WTC11 (cell line): ENCODE results near the gene TMEM154. TPM values are rescaled to one million over a fixed set of nuclear protein-coding genes. Genes with fewer than 3 reads are reported as not detected.

Experiments used
- ATAC-seq: fragments of 200-7000 bp; cut with Tn5 transposase; 2 replicates; pipeline ENCODE4 v1.10.0; 2021; ENCODE audit warnings: mild to moderate bottlenecking, moderate library complexity
- Bru-seq: library from RNA; stranded (reverse); fragments of 400-500 nt; gene quantifications from one replicate; lab custom pipeline; 2021; lab: Mats Ljungman, UMichigan
- CTCF ChIA-PET: fragments of 300-600 bp; sonication (Branson Sonifier 250); formaldehyde crosslinking; loops from one replicate; lab custom pipeline; 2021; ENCODE audit warnings: antibody characterized with exemption; lab: Charles Lee
- POLR2A ChIA-PET: fragments of 350-600 bp; sonication (Branson Sonifier 250); formaldehyde crosslinking; loops from one replicate; lab custom pipeline; 2021; ENCODE audit warnings: antibody characterized with exemption; lab: Charles Lee
- DNase-seq: peaks from one replicate; pipeline ENCODE4 v3.0.0; 2021; ENCODE audit warnings: low spot score
- H3K27ac Mint-ChIP-seq: 2 replicates; pipeline ENCODE4 v1.8.0; 2021; ENCODE audit warnings: mixed read lengths
- H3K27me3 Mint-ChIP-seq: 2 replicates; pipeline ENCODE4 v1.8.0; 2021; ENCODE audit warnings: low read depth, mild to moderate bottlenecking, moderate library complexity, mixed read lengths
- H3K36me3 Mint-ChIP-seq: 2 replicates; pipeline ENCODE4 v1.8.0; 2021; ENCODE audit warnings: mixed read lengths
- H3K4me1 Mint-ChIP-seq: 2 replicates; pipeline ENCODE4 v1.8.0; 2022; ENCODE audit warnings: mixed read lengths
- H3K4me3 Mint-ChIP-seq: 2 replicates; pipeline ENCODE4 v1.8.0; 2021; ENCODE audit warnings: mild to moderate bottlenecking, moderate library complexity, mixed read lengths
- H3K9me3 Mint-ChIP-seq: 2 replicates; pipeline ENCODE4 v1.8.0; 2021; ENCODE audit warnings: mixed read lengths
- ATF1 ChIP-seq: sonication (generic); formaldehyde crosslinking; IDR thresholded peaks from 2 replicates; pipeline ENCODE4 v1.8.1; 2023; ENCODE audit warnings: mild to moderate bottlenecking, moderate library complexity, missing genetic modification reagents
- CREM ChIP-seq: sonication (generic); formaldehyde crosslinking; IDR thresholded peaks from 2 replicates; pipeline ENCODE4 v1.8.1; 2022; ENCODE audit warnings: mild to moderate bottlenecking, missing genetic modification reagents, moderate library complexity
- ESRRA ChIP-seq: sonication (generic); formaldehyde crosslinking; IDR thresholded peaks from 2 replicates; pipeline ENCODE4 v1.8.1; 2022; ENCODE audit warnings: mild to moderate bottlenecking, missing genetic modification reagents, borderline replicate concordance
- ETV6 ChIP-seq: sonication (generic); formaldehyde crosslinking; IDR thresholded peaks from 2 replicates; pipeline ENCODE4 v1.8.1; 2022; ENCODE audit warnings: mild to moderate bottlenecking, missing genetic modification reagents
- FOXK1 ChIP-seq: sonication (generic); formaldehyde crosslinking; IDR thresholded peaks from 2 replicates; pipeline ENCODE4 v1.8.0; 2022; ENCODE audit warnings: mild to moderate bottlenecking, moderate library complexity, missing genetic modification reagents
- PRRX2 ChIP-seq: fragments of 250-450 bp; sonication (Bioruptor Pico); IDR thresholded peaks from 2 replicates; pipeline ENCODE4 v1.8.0; 2021; ENCODE audit warnings: mild to moderate bottlenecking
- SOX15 ChIP-seq: fragments of 250-450 bp; sonication (Bioruptor Pico); IDR thresholded peaks from 2 replicates; pipeline ENCODE4 v1.9.0; 2021; ENCODE audit warnings: mild to moderate bottlenecking
- ZNF138 ChIP-seq: sonication (generic); formaldehyde crosslinking; conservative IDR thresholded peaks from 2 replicates; pipeline ENCODE4 v1.8.1; 2022; ENCODE audit warnings: mild to moderate bottlenecking, moderate library complexity, missing genetic modification reagents
- ZNF232 ChIP-seq: sonication (generic); formaldehyde crosslinking; IDR thresholded peaks from 2 replicates; pipeline ENCODE4 v1.8.0; 2022; ENCODE audit warnings: mild to moderate bottlenecking, missing genetic modification reagents
- ZNF396 ChIP-seq: fragments of 250-450 bp; sonication (Bioruptor Pico); IDR thresholded peaks from 2 replicates; pipeline ENCODE4 v1.8.0; 2021; ENCODE audit warnings: mild to moderate bottlenecking, moderate library complexity, borderline replicate concordance
- long read RNA-seq, 3 experiments: library from RNA in 1 of 3; library from capped mRNA in 1 of 3; library from polyadenylated mRNA in 1 of 3; unstranded in 2 of 3; stranded (forward) in 1 of 3; transcript quantifications; one replicate each; pipeline ENCODE4 v2.0.0, GENCODE V29; 2021
- total RNA-seq: library from RNA; stranded (reverse); gene quantifications from 3 replicates; pipeline ENCODE4 v1.2.3, GENCODE V29; 2021
- TF ChIP-seq, protein P1 (sequence below): sonication (generic); formaldehyde crosslinking; IDR thresholded peaks from 2 replicates; pipeline ENCODE4 v1.8.0; 2023; ENCODE audit warnings: mild to moderate bottlenecking, missing genetic modification reagents
- TF ChIP-seq, protein P2 (sequence below): sonication (generic); formaldehyde crosslinking; IDR thresholded peaks from 2 replicates; pipeline ENCODE4 v1.8.0; 2022; ENCODE audit warnings: mild to moderate bottlenecking, missing genetic modification reagents
- TF ChIP-seq, protein P3 (sequence below): fragments of 250-450 bp; sonication (Bioruptor Pico); IDR thresholded peaks from 2 replicates; pipeline ENCODE4 v1.9.0; 2021; ENCODE audit warnings: moderate library complexity, mild to moderate bottlenecking, inconsistent platforms, borderline replicate concordance
- TF ChIP-seq, protein P4 (sequence below): sonication (generic); formaldehyde crosslinking; IDR thresholded peaks from 2 replicates; pipeline ENCODE4 v1.8.0; 2022; ENCODE audit warnings: mild to moderate bottlenecking, missing genetic modification reagents
- TF ChIP-seq, protein P5 (sequence below): sonication (generic); formaldehyde crosslinking; IDR thresholded peaks from 2 replicates; pipeline ENCODE4 v1.8.0; 2022; ENCODE audit warnings: missing genetic modification reagents
- TF ChIP-seq, protein P6 (sequence below): sonication (generic); formaldehyde crosslinking; IDR thresholded peaks from 2 replicates; pipeline ENCODE4 v1.8.1; 2023; ENCODE audit warnings: mild to moderate bottlenecking, moderate library complexity, missing genetic modification reagents
- TF ChIP-seq, protein P7 (sequence below): sonication (generic); formaldehyde crosslinking; IDR thresholded peaks from 2 replicates; pipeline ENCODE4 v1.8.1; 2022; ENCODE audit warnings: mild to moderate bottlenecking, moderate library complexity, missing genetic modification reagents

Gene TMEM154, protein sequence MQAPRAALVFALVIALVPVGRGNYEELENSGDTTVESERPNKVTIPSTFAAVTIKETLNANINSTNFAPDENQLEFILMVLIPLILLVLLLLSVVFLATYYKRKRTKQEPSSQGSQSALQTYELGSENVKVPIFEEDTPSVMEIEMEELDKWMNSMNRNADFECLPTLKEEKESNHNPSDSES
- 1.7 to 2.1 TPM (median 1.9 TPM) in 3 replicates for total RNA-seq
- percentile 37 among the genes with signal in this experiment for Bru-seq, nascent RNA
- long read RNA-seq, experiment 1, full-length matches to known transcripts = 2 of 6 reads
- long read RNA-seq, experiment 1, partial matches to known transcripts = 0 of 6 reads
- long read RNA-seq, experiment 1, other reads (novel, unspliced or antisense) = 4 of 6 reads
- long read RNA-seq, experiment 2, partial matches to known transcripts = 0 of 2 reads
- long read RNA-seq, experiment 2, other reads (novel, unspliced or antisense) = 2 of 2 reads
- long read RNA-seq, experiment 3, full-length matches to known transcripts = 1 of 1 reads
- long read RNA-seq, experiment 3, partial matches to known transcripts = 0 of 1 reads
- long read RNA-seq, experiment 3, other reads (novel, unspliced or antisense) = 0 of 1 reads

DNA sequence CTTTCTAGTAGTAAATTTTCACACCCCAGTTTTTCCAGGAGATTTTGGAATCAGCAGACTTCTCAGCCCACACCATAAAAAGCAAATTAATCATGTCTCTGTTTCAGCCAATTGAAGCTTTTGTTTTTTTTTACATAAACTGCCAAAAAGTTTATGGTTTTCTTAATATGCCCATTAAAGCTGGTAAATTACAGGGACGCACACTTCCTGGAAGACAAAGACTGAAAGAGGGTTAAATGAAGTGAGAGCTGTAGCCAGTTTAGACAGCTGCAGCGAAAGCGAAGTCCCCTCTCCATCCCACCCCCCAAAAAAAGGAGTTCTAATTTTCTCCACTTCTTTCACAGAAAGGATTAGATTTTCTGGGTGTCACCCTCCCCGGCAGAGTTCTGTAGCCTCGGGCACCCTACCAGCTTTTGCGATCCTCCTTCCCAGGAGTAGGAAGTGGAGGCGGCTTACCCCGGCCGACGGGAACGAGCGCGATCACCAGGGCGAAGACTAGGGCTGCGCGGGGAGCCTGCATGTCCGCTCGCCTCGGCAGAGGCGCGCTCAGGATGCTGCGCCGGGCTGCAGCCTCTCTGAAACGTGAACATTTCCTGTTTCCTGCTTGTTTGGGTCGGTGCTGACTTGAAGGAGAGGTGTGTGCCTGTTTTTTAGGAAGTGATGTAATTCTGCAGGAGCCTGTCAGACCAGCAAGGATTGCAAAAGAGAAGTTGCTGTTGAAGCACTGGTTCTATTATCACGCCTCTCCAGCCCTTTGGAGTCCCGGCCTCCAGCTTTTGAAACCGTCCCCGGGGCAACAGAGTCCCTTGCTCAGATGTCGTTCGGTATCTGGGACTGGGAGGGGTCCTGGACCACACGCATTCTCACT is at the start of gene TMEM154:
Gene TMEM154 (minus strand): TSS at position 584 of the 868 bp plus-strand sequence. CDS start 64 bp downstream, at position 520.
- CTCF ChIA-PET = interaction anchor here (0.5 to 2.7 kb wide), 5 partner anchors 11 to 179 kb away, joined by 3 to 11 read pairs (median 6); no protein-coding TSS in a partner anchor
- Mint-ChIP-seq H3K9me3 (no peaks in the 10 kb centered on the region), H3K4me1 (peaks cover 47% of the 10 kb centered on the region), H3K4me3 (peak within 1 kb of the TSS; percentile 73), H3K36me3 (no peaks in the 10 kb centered on the region)
- DNase-seq = peak; percentile 73
- peak; percentile 91 for ATAC-seq
- TF ChIP-seq, protein P1, sequence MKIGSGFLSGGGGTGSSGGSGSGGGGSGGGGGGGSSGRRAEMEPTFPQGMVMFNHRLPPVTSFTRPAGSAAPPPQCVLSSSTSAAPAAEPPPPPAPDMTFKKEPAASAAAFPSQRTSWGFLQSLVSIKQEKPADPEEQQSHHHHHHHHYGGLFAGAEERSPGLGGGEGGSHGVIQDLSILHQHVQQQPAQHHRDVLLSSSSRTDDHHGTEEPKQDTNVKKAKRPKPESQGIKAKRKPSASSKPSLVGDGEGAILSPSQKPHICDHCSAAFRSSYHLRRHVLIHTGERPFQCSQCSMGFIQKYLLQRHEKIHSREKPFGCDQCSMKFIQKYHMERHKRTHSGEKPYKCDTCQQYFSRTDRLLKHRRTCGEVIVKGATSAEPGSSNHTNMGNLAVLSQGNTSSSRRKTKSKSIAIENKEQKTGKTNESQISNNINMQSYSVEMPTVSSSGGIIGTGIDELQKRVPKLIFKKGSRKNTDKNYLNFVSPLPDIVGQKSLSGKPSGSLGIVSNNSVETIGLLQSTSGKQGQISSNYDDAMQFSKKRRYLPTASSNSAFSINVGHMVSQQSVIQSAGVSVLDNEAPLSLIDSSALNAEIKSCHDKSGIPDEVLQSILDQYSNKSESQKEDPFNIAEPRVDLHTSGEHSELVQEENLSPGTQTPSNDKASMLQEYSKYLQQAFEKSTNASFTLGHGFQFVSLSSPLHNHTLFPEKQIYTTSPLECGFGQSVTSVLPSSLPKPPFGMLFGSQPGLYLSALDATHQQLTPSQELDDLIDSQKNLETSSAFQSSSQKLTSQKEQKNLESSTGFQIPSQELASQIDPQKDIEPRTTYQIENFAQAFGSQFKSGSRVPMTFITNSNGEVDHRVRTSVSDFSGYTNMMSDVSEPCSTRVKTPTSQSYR (CRISPR knock-in tag) = no peak
- TF ChIP-seq, protein P2, sequence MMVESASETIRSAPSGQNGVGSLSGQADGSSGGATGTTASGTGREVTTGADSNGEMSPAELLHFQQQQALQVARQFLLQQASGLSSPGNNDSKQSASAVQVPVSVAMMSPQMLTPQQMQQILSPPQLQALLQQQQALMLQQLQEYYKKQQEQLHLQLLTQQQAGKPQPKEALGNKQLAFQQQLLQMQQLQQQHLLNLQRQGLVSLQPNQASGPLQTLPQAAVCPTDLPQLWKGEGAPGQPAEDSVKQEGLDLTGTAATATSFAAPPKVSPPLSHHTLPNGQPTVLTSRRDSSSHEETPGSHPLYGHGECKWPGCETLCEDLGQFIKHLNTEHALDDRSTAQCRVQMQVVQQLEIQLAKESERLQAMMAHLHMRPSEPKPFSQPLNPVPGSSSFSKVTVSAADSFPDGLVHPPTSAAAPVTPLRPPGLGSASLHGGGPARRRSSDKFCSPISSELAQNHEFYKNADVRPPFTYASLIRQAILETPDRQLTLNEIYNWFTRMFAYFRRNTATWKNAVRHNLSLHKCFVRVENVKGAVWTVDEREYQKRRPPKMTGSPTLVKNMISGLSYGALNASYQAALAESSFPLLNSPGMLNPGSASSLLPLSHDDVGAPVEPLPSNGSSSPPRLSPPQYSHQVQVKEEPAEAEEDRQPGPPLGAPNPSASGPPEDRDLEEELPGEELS (CRISPR knock-in tag) = peak; percentile 16; the same call in 1 of the 2 replicates
- TF ChIP-seq FOXK1 = 0 out of 2 replicates have a peak, but pooled peaks have one; percentile 17
- no peak for TF ChIP-seq ESRRA
- TF ChIP-seq, protein P3, sequence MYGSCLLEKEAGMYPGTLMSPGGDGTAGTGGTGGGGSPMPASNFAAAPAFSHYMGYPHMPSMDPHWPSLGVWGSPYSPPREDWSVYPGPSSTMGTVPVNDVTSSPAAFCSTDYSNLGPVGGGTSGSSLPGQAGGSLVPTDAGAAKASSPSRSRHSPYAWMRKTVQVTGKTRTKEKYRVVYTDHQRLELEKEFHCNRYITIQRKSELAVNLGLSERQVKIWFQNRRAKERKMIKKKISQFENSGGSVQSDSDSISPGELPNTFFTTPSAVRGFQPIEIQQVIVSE (CRISPR knock-in tag) = no peak
- TF ChIP-seq, protein P4, sequence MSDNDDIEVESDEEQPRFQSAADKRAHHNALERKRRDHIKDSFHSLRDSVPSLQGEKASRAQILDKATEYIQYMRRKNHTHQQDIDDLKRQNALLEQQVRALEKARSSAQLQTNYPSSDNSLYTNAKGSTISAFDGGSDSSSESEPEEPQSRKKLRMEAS (CRISPR knock-in tag) = peak; percentile 75
- TF ChIP-seq, protein P5, sequence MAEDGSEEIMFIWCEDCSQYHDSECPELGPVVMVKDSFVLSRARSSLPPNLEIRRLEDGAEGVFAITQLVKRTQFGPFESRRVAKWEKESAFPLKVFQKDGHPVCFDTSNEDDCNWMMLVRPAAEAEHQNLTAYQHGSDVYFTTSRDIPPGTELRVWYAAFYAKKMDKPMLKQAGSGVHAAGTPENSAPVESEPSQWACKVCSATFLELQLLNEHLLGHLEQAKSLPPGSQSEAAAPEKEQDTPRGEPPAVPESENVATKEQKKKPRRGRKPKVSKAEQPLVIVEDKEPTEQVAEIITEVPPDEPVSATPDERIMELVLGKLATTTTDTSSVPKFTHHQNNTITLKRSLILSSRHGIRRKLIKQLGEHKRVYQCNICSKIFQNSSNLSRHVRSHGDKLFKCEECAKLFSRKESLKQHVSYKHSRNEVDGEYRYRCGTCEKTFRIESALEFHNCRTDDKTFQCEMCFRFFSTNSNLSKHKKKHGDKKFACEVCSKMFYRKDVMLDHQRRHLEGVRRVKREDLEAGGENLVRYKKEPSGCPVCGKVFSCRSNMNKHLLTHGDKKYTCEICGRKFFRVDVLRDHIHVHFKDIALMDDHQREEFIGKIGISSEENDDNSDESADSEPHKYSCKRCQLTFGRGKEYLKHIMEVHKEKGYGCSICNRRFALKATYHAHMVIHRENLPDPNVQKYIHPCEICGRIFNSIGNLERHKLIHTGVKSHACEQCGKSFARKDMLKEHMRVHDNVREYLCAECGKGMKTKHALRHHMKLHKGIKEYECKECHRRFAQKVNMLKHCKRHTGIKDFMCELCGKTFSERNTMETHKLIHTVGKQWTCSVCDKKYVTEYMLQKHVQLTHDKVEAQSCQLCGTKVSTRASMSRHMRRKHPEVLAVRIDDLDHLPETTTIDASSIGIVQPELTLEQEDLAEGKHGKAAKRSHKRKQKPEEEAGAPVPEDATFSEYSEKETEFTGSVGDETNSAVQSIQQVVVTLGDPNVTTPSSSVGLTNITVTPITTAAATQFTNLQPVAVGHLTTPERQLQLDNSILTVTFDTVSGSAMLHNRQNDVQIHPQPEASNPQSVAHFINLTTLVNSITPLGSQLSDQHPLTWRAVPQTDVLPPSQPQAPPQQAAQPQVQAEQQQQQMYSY = peak; percentile 82
- TF ChIP-seq CREM (CRISPR knock-in tag) = peak; percentile 63; the same call in 1 of the 2 replicates
- TF ChIP-seq, protein P6, sequence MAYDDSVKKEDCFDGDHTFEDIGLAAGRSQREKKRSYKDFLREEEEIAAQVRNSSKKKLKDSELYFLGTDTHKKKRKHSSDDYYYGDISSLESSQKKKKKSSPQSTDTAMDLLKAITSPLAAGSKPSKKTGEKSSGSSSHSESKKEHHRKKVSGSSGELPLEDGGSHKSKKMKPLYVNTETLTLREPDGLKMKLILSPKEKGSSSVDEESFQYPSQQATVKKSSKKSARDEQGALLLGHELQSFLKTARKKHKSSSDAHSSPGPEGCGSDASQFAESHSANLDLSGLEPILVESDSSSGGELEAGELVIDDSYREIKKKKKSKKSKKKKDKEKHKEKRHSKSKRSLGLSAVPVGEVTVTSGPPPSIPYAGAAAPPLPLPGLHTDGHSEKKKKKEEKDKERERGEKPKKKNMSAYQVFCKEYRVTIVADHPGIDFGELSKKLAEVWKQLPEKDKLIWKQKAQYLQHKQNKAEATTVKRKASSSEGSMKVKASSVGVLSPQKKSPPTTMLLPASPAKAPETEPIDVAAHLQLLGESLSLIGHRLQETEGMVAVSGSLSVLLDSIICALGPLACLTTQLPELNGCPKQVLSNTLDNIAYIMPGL = peak; percentile 43; the same call in 1 of the 2 replicates
- TF ChIP-seq PRRX2 (CRISPR knock-in tag) = no peak
- no peak for TF ChIP-seq SOX15 (CRISPR knock-in tag)
- 0 out of 2 replicates have a peak, but pooled peaks have one; percentile 15 for TF ChIP-seq ETV6 (CRISPR knock-in tag)
- 0 out of 2 replicates have a peak, but pooled peaks have one; percentile 33 for TF ChIP-seq ZNF232 (CRISPR knock-in tag)
- no peak for TF ChIP-seq ATF1
- TF ChIP-seq ZNF138 (CRISPR knock-in tag) = no peak
- no peak for TF ChIP-seq ZNF396 (CRISPR knock-in tag)
- TF ChIP-seq, protein P7, sequence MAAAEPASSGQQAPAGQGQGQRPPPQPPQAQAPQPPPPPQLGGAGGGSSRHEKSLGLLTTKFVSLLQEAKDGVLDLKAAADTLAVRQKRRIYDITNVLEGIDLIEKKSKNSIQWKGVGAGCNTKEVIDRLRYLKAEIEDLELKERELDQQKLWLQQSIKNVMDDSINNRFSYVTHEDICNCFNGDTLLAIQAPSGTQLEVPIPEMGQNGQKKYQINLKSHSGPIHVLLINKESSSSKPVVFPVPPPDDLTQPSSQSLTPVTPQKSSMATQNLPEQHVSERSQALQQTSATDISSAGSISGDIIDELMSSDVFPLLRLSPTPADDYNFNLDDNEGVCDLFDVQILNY (CRISPR knock-in tag) = 0 out of 2 replicates have a peak, but pooled peaks have one; percentile 57
- TF ChIP-seq, all 79 proteins: peak for 9
- POLR2A ChIA-PET = interaction anchor here (0.6 to 1.5 kb wide), 2 partner anchors 100 to 260 kb away, joined by 3 to 4 read pairs; partner anchors contain the start of gene ARFIP1
- peaks cover 17% of the 10 kb centered on the region for H3K27me3 Mint-ChIP-seq
- H3K27ac Mint-ChIP-seq = no peak within 1 kb of the TSS
